GM10248 (cell line): ENCODE data around the gene GPR158.

Source experiments
- CTCF ChIA-PET: fragments of 300-600 bp; sonication (Branson Sonifier 250); formaldehyde crosslinking; extraction: SDS; loops from one replicate; lab custom pipeline; 2021; ENCODE audit warnings: antibody characterized with exemption; lab: Yijun Ruan, JAX
- POLR2A ChIA-PET: fragments of 350-650 bp; sonication (Branson Sonifier 250); formaldehyde crosslinking; extraction: SDS; loops from one replicate; lab custom pipeline; 2020; ENCODE audit warnings: antibody characterized with exemption; lab: Yijun Ruan, JAX
- DNase-seq: peaks from one replicate; pipeline ENCODE4 v3.0.0; 2012; ENCODE audit errors: extremely low spot score
- TF ChIP-seq, protein P1 (sequence below): IDR thresholded peaks from 2 replicates; pipeline ENCODE4 v1.5.1; 2012; ENCODE audit warnings: mild to moderate bottlenecking, low read depth; ENCODE audit errors: extremely low read depth, missing control alignments, control extremely low read depth

The GPR158 gene

DNA sequence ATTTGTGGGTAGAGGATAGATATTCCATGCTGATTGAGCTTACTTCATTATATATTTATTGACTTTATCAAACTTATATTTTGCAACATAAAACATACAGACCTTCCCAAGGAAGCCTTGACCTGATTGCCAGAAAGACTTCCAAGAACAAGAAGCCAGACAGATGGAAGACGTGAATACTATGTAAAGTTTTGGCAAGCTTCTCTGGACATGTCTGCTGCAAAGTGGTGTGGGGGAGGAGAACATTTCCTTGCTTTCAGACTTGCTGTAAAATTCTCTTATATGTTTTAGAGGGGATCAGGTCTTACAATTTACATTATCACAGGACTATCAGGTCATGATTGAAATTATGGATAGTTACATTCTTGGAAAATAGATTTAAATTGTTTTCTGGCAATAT is 23.4 kb downstream of the GPR158 start:
- DNase-seq = no peak
- POLR2A ChIA-PET = no interaction called here
- CTCF ChIA-PET = no interaction called here
- TF ChIP-seq, protein P1, sequence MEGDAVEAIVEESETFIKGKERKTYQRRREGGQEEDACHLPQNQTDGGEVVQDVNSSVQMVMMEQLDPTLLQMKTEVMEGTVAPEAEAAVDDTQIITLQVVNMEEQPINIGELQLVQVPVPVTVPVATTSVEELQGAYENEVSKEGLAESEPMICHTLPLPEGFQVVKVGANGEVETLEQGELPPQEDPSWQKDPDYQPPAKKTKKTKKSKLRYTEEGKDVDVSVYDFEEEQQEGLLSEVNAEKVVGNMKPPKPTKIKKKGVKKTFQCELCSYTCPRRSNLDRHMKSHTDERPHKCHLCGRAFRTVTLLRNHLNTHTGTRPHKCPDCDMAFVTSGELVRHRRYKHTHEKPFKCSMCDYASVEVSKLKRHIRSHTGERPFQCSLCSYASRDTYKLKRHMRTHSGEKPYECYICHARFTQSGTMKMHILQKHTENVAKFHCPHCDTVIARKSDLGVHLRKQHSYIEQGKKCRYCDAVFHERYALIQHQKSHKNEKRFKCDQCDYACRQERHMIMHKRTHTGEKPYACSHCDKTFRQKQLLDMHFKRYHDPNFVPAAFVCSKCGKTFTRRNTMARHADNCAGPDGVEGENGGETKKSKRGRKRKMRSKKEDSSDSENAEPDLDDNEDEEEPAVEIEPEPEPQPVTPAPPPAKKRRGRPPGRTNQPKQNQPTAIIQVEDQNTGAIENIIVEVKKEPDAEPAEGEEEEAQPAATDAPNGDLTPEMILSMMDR = no peak

DNA sequence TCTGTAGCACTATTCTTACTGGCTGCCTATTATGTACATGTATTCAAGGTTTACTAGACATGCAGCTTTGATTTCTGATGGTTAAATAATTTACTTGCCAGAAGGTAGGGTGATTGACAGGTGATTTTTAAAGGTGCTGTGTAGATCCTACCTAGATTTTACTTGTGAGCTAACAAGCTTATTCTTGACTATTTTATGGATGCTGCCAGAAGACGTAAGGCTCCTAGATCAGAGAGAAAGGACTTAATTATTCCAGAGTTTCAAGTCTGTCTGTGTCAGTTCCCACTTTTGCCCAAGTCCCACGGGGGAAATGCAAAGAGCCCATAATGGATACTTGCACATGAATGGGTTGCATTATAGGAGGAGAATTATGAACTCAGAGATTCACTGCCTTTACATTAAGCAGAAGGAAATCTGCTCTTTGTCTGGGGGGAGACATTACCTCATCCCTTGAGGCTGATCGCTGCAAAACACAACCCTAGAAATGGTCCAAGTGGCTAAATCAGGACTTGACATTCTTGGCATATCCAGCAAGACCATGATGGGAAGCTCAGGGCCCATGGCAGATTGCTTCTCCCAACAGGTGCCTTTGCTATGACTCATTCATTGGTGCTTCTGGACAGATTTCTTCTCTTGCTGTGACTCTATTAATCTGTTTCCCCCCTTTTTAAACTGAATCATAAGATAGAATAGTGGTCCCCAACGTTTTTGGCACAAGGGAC is 32.1 kb downstream of the GPR158 start:
- ChIA-PET CTCF (no interaction called here), POLR2A (no interaction called here)
- no peak for DNase-seq
- TF ChIP-seq, protein P1 = no peak

DNA sequence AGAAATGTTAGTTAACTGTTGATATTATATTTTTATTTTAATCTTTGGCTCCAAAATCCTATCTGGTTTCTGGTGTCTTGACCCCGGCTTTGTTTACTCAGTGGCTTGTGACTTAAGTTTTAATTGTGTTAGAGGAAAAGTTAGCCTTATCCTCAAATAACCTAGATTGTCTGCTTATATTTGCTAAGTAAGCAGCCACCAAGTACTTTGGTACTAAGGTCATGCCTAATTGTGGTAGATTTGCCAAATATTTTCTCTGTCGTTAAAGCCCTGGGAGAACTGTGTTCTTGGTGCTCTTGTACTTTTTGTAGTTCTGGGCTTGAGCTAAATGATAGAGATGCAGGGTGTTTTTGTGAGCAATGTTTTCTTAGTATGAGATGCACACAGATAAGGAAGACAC is 34.8 kb downstream of the GPR158 start:
- TF ChIP-seq, protein P1 = no peak
- no peak for DNase-seq
- ChIA-PET CTCF (no interaction called here), POLR2A (no interaction called here)

DNA sequence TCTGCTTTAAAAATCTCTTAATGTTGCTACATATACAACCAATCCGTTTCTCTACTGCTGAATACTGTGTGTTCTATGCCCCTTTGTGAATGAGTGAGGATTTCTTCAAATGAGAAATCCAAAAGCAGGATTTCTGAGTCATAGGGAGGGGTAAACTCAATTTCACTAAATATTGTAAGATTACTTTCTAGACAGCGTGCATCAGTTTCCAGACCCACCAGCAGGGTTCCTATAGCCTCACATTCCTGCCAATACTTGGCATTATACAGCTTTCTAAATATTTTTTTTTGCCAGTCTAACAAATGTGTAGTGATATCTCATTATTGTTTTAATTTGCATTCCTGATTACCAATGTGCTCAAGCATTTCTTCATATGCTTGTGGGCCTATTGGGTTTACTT is 35.5 kb downstream of the GPR158 start:
- POLR2A ChIA-PET = no interaction called here
- no peak for DNase-seq
- TF ChIP-seq, protein P1 = no peak
- CTCF ChIA-PET = no interaction called here

DNA sequence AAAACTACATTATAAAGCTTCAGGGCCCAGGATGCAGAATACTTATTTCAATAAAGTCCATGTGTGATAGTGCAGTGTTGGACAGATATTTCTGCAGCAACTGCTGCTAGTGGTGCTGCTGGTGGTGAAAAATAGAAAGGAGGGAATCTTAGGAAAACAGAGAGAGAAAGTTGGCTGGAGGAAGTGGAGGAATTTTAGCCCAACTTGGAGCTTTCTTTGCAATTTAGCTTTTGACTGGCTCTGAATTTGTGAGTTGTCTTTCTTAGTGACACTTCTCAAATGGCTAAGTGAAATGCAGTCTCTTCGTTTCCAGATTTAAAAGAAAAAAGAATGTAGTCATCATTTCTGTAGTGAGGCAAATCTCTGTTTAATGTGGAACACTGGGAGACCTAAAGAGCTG is 45.4 kb downstream of the GPR158 start:
- ChIA-PET POLR2A (no interaction called here), CTCF (interaction anchor here (1.2 to 1.5 kb wide), 2 partner anchors 22 to 107 kb away, joined by 3 read pairs; no protein-coding TSS in a partner anchor)
- TF ChIP-seq, protein P1 = no peak
- no peak for DNase-seq

DNA sequence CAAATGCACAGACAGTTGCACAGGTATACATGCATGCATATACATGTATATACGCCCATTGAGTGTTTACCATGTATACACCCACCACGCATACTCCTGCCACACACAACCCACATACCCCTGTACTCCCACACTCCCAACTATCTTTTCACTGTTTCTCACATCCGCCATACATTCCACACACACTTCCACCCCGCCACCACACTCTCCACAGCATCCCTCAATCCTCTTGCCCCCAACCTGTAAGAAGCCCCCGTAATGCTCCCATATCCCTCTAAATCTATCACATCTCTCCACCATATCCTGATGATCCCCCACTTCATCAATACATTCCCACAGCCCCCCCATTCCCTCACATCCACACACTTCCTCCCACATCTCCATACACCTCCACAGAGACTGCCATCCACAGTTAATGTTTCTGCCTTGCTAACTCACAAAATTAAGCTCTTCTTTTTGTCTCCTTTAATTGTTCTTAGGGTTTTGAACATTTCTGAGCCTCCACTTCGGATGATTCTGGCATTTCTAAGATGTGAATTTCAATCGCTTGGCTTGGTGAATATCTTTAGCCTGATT is 47.4 kb downstream of the GPR158 start:
- ChIA-PET CTCF (no interaction called here), POLR2A (no interaction called here)
- no peak for DNase-seq
- TF ChIP-seq, protein P1 = no peak
